Testis (tissue), 2 donors: ENCODE results near the gene GATAD2A.

Experiments used
- CTCF ChIP-seq, 3 experiments: fragments of 450-650 bp in 2 of 3; fragments of 200-600 bp in 1 of 3; sonication (generic) in 1 of 3; IDR thresholded peaks; one replicate each; pipeline ENCODE4 v1.5.1; 2016 to 2019; ENCODE audit warnings: antibody characterized with exemption in 3 of 3, mild to moderate bottlenecking in 2 of 3, moderate library complexity in 1 of 3
- POLR2A ChIP-seq: fragments of 450-650 bp; IDR thresholded peaks from one replicate; pipeline ENCODE4 v1.6.1; 2017; ENCODE audit warnings: antibody characterized with exemption, mild to moderate bottlenecking, moderate library complexity

- TF ChIP-seq CTCF (IDR thresholded peaks at IDR 0.05) (no peak), POLR2A (no peak)
Measured at GRCh38 chr19:19451429-19452242, 46.2 kb downstream of the GATAD2A start.
